ENCODE measurements around the gene RGSL1. TPM values are rescaled to one million over a fixed set of nuclear protein-coding genes. Genes with fewer than 3 reads are reported as not detected.

RGSL1 gene
- total RNA-seq, 1 donor from 2014 or later: not detected

DNA sequence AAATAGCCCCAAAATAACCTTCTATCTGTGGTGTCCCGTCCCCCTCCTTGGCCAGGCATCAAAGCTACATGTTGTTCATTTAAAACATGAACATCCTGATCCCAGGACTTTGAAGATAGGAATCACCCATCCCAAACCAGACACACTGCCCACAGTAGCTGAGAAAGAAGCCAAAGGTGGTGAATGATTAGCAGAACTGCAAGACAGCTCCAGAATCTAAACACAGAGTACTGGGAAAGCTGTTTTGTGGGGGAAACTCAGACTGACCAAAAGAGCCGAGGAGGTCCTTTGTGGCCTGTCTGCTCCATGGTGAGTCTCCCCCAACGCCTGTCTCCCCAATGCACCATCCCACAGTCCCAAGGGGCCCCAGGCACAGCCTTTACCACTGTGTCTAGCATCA, 42.2 kb upstream of the RGSL1 start:
- TF ChIP-seq, protein P1, sequence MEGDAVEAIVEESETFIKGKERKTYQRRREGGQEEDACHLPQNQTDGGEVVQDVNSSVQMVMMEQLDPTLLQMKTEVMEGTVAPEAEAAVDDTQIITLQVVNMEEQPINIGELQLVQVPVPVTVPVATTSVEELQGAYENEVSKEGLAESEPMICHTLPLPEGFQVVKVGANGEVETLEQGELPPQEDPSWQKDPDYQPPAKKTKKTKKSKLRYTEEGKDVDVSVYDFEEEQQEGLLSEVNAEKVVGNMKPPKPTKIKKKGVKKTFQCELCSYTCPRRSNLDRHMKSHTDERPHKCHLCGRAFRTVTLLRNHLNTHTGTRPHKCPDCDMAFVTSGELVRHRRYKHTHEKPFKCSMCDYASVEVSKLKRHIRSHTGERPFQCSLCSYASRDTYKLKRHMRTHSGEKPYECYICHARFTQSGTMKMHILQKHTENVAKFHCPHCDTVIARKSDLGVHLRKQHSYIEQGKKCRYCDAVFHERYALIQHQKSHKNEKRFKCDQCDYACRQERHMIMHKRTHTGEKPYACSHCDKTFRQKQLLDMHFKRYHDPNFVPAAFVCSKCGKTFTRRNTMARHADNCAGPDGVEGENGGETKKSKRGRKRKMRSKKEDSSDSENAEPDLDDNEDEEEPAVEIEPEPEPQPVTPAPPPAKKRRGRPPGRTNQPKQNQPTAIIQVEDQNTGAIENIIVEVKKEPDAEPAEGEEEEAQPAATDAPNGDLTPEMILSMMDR (conservative IDR thresholded peaks at IDR 0.05): no peak
- H3K36me3 Mint-ChIP-seq (ENCODE audit: low read depth): peaks cover 3% of the 10 kb centered on the region
- no peak overlapping the region for H3K27ac Mint-ChIP-seq (ENCODE audit: unreplicated experiment)
- peaks cover 3% of the 10 kb centered on the region for H3K27me3 Mint-ChIP-seq (ENCODE audit: low read depth)
- H3K4me3 Mint-ChIP-seq: no peak overlapping the region
- no peaks in the 10 kb centered on the region for H3K4me1 Mint-ChIP-seq
- peaks cover 13% of the 10 kb centered on the region for H3K9me3 Mint-ChIP-seq
- no peak for DNase-seq (ENCODE audit: low read depth, low spot score)

DNA sequence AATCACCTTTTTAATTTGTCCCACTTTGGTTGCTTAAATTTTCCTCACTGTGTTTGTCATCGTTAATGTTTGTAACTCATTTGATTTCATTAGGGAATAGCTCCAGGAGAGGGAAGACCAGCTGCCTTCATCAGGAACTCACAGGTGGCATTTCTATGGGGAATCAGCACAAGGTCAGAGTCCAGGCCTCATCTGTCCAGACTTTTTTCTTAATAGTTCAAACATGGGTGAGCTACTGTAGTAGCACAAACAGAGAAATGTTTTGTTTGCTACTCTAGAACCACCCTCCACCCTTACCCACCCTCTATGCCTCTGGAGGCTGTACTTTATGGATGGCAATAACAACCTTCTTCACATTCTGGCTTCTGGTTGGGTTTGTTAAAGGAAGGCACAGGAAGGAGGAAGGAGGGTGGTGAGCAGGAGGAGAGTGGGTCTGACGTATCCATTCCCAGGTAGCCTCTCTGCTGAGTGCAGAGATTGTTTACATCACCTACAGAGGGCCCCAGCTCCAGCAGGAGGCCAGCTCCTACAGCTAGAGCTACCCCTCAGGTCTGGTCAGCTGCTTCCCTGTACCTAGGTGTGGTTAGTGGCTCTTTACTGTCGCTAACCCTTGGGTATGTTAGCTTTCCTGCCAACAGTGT, 41.4 kb upstream of the RGSL1 start:
- H3K27ac Mint-ChIP-seq (ENCODE audit: unreplicated experiment): no peak overlapping the region
- no peak for DNase-seq (ENCODE audit: low read depth, low spot score)
- H3K4me3 Mint-ChIP-seq: no peak overlapping the region
- peaks cover 13% of the 10 kb centered on the region for H3K9me3 Mint-ChIP-seq
- H3K36me3 Mint-ChIP-seq (ENCODE audit: low read depth): peaks cover 3% of the 10 kb centered on the region
- peaks cover 3% of the 10 kb centered on the region for H3K27me3 Mint-ChIP-seq (ENCODE audit: low read depth)
- TF ChIP-seq, protein P1 (conservative IDR thresholded peaks at IDR 0.05): no peak
- H3K4me1 Mint-ChIP-seq: no peaks in the 10 kb centered on the region

DNA sequence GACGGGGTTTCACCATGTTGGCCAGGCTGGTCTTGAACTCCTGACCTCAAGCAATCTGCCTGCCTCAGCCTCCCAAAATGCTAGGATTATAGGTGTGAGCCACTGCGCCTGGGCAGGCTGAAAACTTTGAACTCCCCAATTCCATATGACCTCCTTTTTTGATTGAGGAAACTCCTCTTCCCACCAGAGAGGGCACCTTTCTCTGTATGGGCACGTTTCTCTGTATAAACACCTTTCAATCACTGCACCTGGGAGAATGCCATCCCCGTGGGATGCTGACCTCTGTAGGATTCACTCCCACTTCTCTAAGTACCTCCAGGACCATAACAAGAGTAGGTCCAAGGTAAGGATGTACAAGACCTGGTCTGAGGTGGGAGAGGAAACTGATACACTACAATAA, 39.8 kb upstream of the RGSL1 start:
- DNase-seq (ENCODE audit: low read depth, low spot score): no peak
- TF ChIP-seq, protein P1 (conservative IDR thresholded peaks at IDR 0.05): no peak
- no peaks in the 10 kb centered on the region for H3K4me1 Mint-ChIP-seq
- H3K36me3 Mint-ChIP-seq (ENCODE audit: low read depth): no peaks in the 10 kb centered on the region
- peaks cover 13% of the 10 kb centered on the region for H3K9me3 Mint-ChIP-seq
- H3K27ac Mint-ChIP-seq (ENCODE audit: unreplicated experiment): no peak overlapping the region
- H3K4me3 Mint-ChIP-seq: no peak overlapping the region
- peaks cover 3% of the 10 kb centered on the region for H3K27me3 Mint-ChIP-seq (ENCODE audit: low read depth)

DNA sequence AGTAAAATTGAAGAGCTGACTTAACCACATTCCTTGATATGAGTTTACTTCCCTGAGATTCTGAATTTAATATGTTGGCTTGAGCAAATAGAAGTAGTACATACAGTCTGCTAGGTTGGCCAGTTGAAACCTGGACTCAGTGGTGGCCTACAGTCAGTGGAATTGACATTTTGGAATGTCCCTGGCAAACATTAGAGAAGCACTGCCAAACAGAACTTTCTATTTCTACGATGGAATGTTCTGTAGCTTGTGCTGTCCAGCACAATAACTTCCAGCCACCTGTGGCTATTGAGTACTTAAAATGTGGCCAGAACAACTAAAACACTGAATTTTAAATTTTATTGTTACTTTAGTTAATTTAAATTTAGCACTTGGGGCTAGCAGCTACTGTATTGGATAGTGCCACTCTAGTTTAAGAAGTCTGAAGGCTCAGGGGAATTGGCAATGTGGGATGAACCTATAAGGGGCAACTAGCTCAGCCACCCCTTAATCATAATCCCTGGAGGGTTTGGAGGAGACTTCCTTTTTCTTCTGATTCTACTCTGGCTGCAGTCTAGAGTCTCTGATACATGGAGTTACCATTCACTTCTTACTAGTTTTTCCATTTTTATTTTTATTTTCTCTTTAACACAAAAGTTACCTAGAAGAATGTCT, 39.2 kb upstream of the RGSL1 start:
- Mint-ChIP-seq H3K4me1 (no peaks in the 10 kb centered on the region), H3K9me3 (peaks cover 7% of the 10 kb centered on the region), H3K27me3 (ENCODE audit: low read depth) (no peaks in the 10 kb centered on the region), H3K4me3 (no peak overlapping the region), H3K27ac (ENCODE audit: unreplicated experiment) (no peak overlapping the region), H3K36me3 (ENCODE audit: low read depth) (no peaks in the 10 kb centered on the region)
- TF ChIP-seq, protein P1 (conservative IDR thresholded peaks at IDR 0.05): no peak
- DNase-seq (ENCODE audit: low read depth, low spot score): no peak

DNA sequence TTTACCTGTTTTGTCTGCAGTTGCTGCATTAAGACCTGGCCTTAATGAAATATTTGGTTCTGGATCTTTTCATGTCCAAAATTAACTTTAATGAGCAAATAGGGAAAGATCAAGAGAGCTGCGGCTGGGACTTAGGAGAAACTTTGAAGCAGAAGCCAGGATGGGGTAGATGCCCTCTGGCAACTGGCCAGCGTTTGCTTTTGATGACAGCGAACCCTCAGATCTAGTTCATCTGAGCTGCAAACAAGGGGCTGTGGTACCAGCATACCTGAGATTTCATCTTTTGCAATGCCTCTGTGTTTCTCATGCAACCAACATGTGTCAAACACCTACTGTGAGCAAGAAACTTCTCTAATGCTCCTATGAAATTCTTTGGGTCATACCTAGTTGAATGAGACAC, 36.5 kb upstream of the RGSL1 start:
- H3K4me3 Mint-ChIP-seq: no peak overlapping the region
- H3K27me3 Mint-ChIP-seq (ENCODE audit: low read depth): no peaks in the 10 kb centered on the region
- no peak for DNase-seq (ENCODE audit: low read depth, low spot score)
- TF ChIP-seq, protein P1 (conservative IDR thresholded peaks at IDR 0.05): no peak
- H3K36me3 Mint-ChIP-seq (ENCODE audit: low read depth): no peaks in the 10 kb centered on the region
- no peak overlapping the region for H3K27ac Mint-ChIP-seq (ENCODE audit: unreplicated experiment)
- H3K9me3 Mint-ChIP-seq: peaks cover 5% of the 10 kb centered on the region
- H3K4me1 Mint-ChIP-seq: peaks cover 4% of the 10 kb centered on the region

Measured in neural crest cell (in vitro differentiated cells).